HG03558 (cell line): ENCODE results near the gene TMEM51.

Experiments
- ATAC-seq: cut with Tn5 transposase; IDR thresholded peaks from one replicate; pipeline ENCODE4 v1.9.1; 2021; ENCODE audit warnings: moderate number of reproducible peaks; ENCODE audit not compliant: unreplicated experiment; ENCODE audit errors: extremely low read depth

Gene TMEM51

GRCh38 chr1:15152318-15153183, 996 bp upstream of the TMEM51 start:
- no peak for ATAC-seq

GRCh38 chr1:15153842-15154479, 414 bp downstream of the TMEM51 start:
- no peak for ATAC-seq

GRCh38 chr1:15154480-15155036, 1.0 kb downstream of the TMEM51 start:
- no peak for ATAC-seq

GRCh38 chr1:15155191-15155590, 1.6 kb downstream of the TMEM51 start:
- ATAC-seq, result no peak

GRCh38 chr1:15155888-15156741, 2.6 kb downstream of the TMEM51 start:
- ATAC-seq, result no peak

- ATAC-seq, result no peak
These were observed 3.3 kb downstream of the TMEM51 start for GRCh38 chr1:15156807-15157380.

GRCh38 chr1:15157524-15158399, 4.2 kb downstream of the TMEM51 start:
- ATAC-seq, result no peak

- ATAC-seq, result no peak
These were observed 5.1 kb downstream of the TMEM51 start for GRCh38 chr1:15158506-15159165.

GRCh38 chr1:15159166-15159555, 5.6 kb downstream of the TMEM51 start:
- ATAC-seq, result no peak

GRCh38 chr1:15160626-15161025, 7.1 kb downstream of the TMEM51 start:
- no peak for ATAC-seq

- ATAC-seq, result no peak
These were observed 13.8 kb downstream of the TMEM51 start for GRCh38 chr1:15167386-15167785.

- ATAC-seq, result no peak
These were observed 14.9 kb downstream of the TMEM51 start for GRCh38 chr1:15168479-15168878.

GRCh38 chr1:15170071-15170470, 16.5 kb downstream of the TMEM51 start:
- no peak for ATAC-seq

GRCh38 chr1:15171271-15171908, 17.8 kb downstream of the TMEM51 start:
- ATAC-seq, result no peak

GRCh38 chr1:15172405-15173259, 19.1 kb downstream of the TMEM51 start:
- ATAC-seq, result no peak

GRCh38 chr1:15173863-15174614, 20.5 kb downstream of the TMEM51 start:
- no peak for ATAC-seq

GRCh38 chr1:15174615-15174983, 21.1 kb downstream of the TMEM51 start:
- ATAC-seq, result no peak
